Measurements from ENCODE around the gene CLNK. TPM values are rescaled to one million over a fixed set of nuclear protein-coding genes. Genes with fewer than 3 reads are reported as not detected.

Gene CLNK
- polyA plus RNA-seq, 3 donors: not detected

- Histone ChIP-seq H3K4me2 (replicated peaks; ENCODE audit: extremely low read depth, low read length, poor library complexity, severe bottlenecking) (no peak overlapping the region), H4K20me1 (ENCODE audit: insufficient read depth, low read length) (no peaks in the 10 kb centered on the region), H3K9me3 (replicated peaks in 1 of 2; ENCODE audit: control insufficient read depth in 1 of 2, insufficient read depth in 1 of 2, low read length in 2 of 2) (no peaks in the 10 kb centered on the region), H3K36me3 (replicated peaks in 1 of 2; ENCODE audit: control insufficient read depth in 1 of 2, insufficient read depth in 2 of 2, low read length in 2 of 2) (no peaks in the 10 kb centered on the region), H3K27me3 (ENCODE audit: control insufficient read depth in 2 of 2, insufficient read depth in 2 of 2, low read length in 2 of 2) (no peaks in the 10 kb centered on the region), H3K27ac (ENCODE audit: low read depth in 1 of 2, low read length in 2 of 2) (no peak overlapping the region), H3K9ac (ENCODE audit: insufficient read depth, low read length, poor library complexity, severe bottlenecking) (no peak overlapping the region), H2AFZ (ENCODE audit: insufficient read depth, low read depth, low read length, poor library complexity, severe bottlenecking) (no peak overlapping the region), H3K4me3 (replicated peaks in 1 of 3; ENCODE audit: low read depth in 2 of 3, low read length in 3 of 3) (no peak overlapping the region), H3K4me1 (ENCODE audit: control insufficient read depth in 1 of 2, insufficient read depth in 2 of 2, low read length in 2 of 2) (no peaks in the 10 kb centered on the region), H3K79me2 (ENCODE audit: insufficient read depth, low read length) (no peaks in the 10 kb centered on the region)
- Mint-ChIP-seq H3K27ac (no peak overlapping the region), H3K4me3 (no peak overlapping the region), H3K36me3 (no peaks in the 10 kb centered on the region), H3K27me3 (ENCODE audit: low read depth in 3 of 3) (peaks cover 0 to 1% (median 0%) of the 10 kb centered on the region in 3 donors), H3K4me1 (peaks cover 2% of the 10 kb centered on the region), H3K9me3 (peaks cover 0 to 4% (median 0%) of the 10 kb centered on the region in 7 donors)
- WGBS (ENCODE audit: insufficient coverage): 36% methylated on average over 1 of the region's 5 CpGs
- intact Hi-C loops (cut with micrococcal nuclease): no loop called here
- no peak for TF ChIP-seq CTCF (IDR thresholded peaks at IDR 0.05)
- no peak for DNase-seq
These were observed 48.4 kb upstream of the CLNK start for GRCh38 chr4:10732914-10733415.

- H3K9me3 ChIP-seq (replicated peaks in 1 of 2; ENCODE audit: control insufficient read depth in 1 of 2, insufficient read depth in 1 of 2, low read length in 2 of 2): no peaks in the 10 kb centered on the region
- DNase-seq: no peak
- H3K4me1 Mint-ChIP-seq: peaks cover 2% of the 10 kb centered on the region
- H3K4me3 ChIP-seq (replicated peaks in 1 of 3; ENCODE audit: low read depth in 2 of 3, low read length in 3 of 3): no peak overlapping the region
- intact Hi-C loops (cut with micrococcal nuclease): no loop called here
- no peak overlapping the region for H3K27ac Mint-ChIP-seq
- H3K4me3 Mint-ChIP-seq: no peak overlapping the region
- WGBS (ENCODE audit: insufficient coverage): no CpG with 5 or more reads among the region's 3 CpGs
- no peaks in the 10 kb centered on the region for H4K20me1 ChIP-seq (ENCODE audit: insufficient read depth, low read length)
- no peaks in the 10 kb centered on the region for H3K4me1 ChIP-seq (ENCODE audit: control insufficient read depth in 1 of 2, insufficient read depth in 2 of 2, low read length in 2 of 2)
- peaks cover 0 to 1% (median 0%) of the 10 kb centered on the region in 3 donors for H3K27me3 Mint-ChIP-seq (ENCODE audit: low read depth in 3 of 3)
- H3K27ac ChIP-seq (ENCODE audit: low read depth in 1 of 2, low read length in 2 of 2): no peak overlapping the region
- H3K27me3 ChIP-seq (ENCODE audit: control insufficient read depth in 2 of 2, insufficient read depth in 2 of 2, low read length in 2 of 2): no peaks in the 10 kb centered on the region
- no peaks in the 10 kb centered on the region for H3K79me2 ChIP-seq (ENCODE audit: insufficient read depth, low read length)
- H3K9me3 Mint-ChIP-seq: peaks cover 0 to 4% (median 0%) of the 10 kb centered on the region in 7 donors
- no peak overlapping the region for H3K4me2 ChIP-seq (replicated peaks; ENCODE audit: extremely low read depth, low read length, poor library complexity, severe bottlenecking)
- no peak overlapping the region for H2AFZ ChIP-seq (ENCODE audit: insufficient read depth, low read depth, low read length, poor library complexity, severe bottlenecking)
- no peak overlapping the region for H3K9ac ChIP-seq (ENCODE audit: insufficient read depth, low read length, poor library complexity, severe bottlenecking)
- TF ChIP-seq CTCF (IDR thresholded peaks at IDR 0.05): no peak
- no peaks in the 10 kb centered on the region for H3K36me3 ChIP-seq (replicated peaks in 1 of 2; ENCODE audit: control insufficient read depth in 1 of 2, insufficient read depth in 2 of 2, low read length in 2 of 2)
- no peaks in the 10 kb centered on the region for H3K36me3 Mint-ChIP-seq
These were observed 47.8 kb upstream of the CLNK start for GRCh38 chr4:10732235-10732913.
